CD4-positive, alpha-beta T cell treated with Interferon alpha-2 for 1 hour (primary cell): Measurements from ENCODE around the gene NUP210L.
A peak's percentile ranks its signal among the peaks of the same experiment; 100 is the strongest.
"Not testable (repeated sequence)": the region's sequence is repeated elsewhere in the genome, so short reads cannot be mapped to it uniquely, and the experiment has no call there.

Source experiments
- DNase-seq, 2 donors: peaks; one replicate each; pipeline ENCODE4 v3.0.0-alpha.2; 2020 to 2022

The NUP210L gene

DNA sequence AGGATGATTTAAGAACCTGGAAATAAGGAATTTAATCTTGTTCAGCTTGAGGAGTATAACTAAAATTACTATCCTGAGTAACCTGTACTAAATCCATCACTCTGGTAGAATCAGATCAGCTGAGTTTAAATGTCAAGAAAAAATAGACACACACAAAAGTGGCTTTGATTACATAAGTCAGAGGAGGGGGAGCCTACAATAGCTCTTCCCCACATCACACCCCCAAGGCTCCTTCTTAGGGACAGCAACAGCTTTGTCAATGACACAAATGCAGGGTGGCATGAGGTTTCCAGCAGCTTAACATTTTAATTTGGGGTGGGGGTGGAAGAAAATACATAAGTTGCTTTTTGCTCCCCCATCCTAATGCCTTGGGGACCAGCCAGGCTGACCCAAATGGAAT, 12.6 kb upstream of the NUP210L start:
- DNase-seq, result no peak

GRCh38 chr1:154166207-154166606, 11.3 kb upstream of the NUP210L start:
- DNase-seq, result no peak

GRCh38 chr1:154159554-154159953, 4.7 kb upstream of the NUP210L start:
- DNase-seq, result no peak

- no peak for DNase-seq
These were observed 3.6 kb upstream of the NUP210L start for GRCh38 chr1:154158307-154159125.

DNA sequence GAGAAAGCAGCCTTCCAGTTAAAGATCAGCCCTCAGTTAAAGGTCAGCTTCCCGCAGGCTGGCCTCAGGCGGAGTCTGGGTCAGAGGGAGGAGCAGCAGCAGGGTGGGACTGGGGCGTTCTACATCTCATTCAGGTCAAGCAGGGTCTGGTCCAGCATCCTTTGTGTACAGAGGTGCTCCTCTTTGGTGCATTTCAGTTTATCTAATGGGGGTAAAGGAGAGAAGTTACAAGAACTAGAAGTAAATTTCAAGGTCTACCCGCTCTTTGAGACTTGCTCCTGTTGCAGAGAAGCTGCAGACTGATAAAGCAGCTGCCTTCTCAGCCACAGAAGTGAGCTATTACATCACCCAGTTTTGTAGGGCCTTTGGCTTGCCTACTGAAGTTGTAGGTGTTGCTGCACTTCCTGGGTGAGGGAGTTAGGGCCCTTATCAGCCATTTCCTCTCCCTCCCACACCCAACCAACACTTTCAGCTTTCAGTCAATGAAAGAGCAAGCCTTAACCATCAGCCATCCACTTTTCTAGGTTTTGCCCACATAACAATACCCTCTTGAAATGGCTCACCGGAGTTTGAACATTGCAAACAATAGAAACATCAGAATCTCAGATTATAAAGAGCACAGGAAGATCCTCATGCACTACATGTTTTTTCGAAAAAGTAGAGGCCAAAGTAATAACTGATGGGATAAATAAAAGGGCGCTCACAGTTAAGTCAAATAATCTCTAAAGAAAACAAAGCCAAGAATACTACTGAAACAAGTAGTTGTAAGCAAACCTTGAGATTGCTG, 2.8 kb upstream of the NUP210L start:
- peak; percentile 73 to 86 for DNase-seq

- no peak for DNase-seq
These were observed 378 bp upstream of the NUP210L start for GRCh38 chr1:154155251-154155650.

DNA sequence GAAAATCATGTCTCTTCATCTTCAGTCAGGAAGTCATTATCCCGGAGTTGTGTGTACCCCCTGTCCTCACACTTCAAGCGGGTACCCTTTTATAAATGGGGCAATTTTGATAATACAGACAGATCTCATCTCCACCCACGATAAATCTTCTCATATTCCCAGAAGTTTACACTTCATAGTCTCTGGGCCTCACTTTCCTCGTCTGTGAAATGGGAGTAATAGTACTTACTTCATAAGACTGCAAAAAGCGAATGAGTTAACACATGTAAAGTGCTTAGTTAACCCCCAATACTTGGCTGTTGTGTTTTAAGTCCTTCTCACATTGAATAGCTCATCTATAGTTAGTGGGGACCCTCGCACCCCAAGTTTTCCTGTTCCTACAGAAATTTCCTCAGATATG, 820 bp downstream of the NUP210L start:
- DNase-seq, result no peak

- DNase-seq, result no peak
These were observed 3.6 kb downstream of the NUP210L start for GRCh38 chr1:154151311-154151710.

DNA sequence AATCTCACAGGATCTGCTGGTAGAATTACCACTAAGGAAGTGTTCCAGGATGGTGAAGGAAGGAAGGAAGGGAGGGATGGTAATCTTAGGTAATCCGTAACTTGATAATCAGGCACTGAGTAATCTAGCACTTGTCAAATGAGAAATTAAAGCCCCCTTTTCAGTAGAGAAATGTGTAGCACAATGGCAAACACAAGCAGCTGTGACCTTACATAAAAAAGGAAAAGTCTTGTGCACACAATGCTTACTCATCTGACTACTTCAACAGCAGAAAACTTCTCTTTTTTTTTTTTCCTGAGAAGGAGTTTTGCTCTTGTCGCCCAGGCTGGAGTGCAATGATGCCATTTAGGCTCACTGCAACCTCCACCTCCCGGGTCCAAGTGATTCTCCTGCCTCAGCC, 6.1 kb downstream of the NUP210L start:
- DNase-seq, result no peak

DNA sequence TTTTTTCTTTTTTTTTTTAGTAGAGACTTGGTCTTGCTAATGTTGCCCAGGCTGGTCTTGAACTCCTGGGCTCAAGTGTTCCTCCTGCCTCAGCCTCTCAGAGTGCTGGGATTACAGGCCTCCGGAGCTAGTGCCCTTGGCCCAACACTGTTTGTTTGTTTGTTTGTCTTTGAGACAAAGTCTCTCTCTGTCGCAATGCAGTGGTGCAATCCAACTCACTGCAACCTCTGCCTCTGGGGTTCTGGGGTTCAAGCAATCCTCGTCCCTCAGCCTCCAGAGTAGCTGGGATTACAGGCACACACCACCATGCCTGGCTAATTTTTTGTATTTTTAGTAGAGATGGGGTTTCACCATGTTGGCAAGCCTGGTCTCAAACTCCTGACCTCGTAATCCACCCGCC, 7.4 kb downstream of the NUP210L start:
- DNase-seq, result not testable (repeated sequence)

GRCh38 chr1:154145986-154146385, 8.9 kb downstream of the NUP210L start:
- no peak for DNase-seq

GRCh38 chr1:154142358-154142757, 12.5 kb downstream of the NUP210L start:
- DNase-seq, result no peak

DNA sequence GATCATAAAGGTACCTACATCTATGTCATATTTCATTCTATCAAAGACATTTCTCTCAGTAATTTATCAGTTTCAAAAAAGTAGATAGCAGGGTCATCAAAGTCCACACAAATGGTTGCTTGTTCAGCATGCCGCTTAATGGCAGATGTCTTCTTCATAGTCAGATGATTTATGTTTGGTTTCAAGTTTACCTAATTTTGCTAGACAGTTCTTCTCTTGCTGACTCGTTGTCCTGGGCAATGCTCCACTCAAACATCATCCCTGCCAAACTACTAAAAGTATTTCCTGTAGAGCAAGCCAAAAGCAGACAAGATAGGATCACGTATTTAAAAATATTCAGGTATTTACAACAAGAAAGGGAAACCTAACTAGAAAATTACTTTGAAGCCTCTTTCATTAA, 13.6 kb downstream of the NUP210L start:
- no peak for DNase-seq

DNA sequence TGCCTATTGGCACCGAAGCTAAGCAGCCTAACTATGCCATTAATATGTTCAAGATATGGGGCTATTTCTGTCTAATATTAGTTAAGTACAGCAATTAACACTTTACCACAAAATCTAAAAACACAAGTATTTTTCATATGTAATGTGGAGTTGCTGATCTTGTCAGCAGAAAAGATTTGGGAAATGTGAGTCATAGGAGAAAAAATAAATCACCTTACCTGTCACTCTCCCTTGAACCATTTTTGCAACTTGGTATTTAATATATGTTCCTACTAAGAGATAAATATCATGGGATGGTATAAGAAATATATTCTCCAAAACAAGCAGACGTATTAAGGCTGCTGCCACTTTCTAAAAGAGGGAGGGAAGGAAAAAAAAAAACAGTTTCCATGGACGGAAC, 17.0 kb downstream of the NUP210L start:
- DNase-seq, result no peak

DNA sequence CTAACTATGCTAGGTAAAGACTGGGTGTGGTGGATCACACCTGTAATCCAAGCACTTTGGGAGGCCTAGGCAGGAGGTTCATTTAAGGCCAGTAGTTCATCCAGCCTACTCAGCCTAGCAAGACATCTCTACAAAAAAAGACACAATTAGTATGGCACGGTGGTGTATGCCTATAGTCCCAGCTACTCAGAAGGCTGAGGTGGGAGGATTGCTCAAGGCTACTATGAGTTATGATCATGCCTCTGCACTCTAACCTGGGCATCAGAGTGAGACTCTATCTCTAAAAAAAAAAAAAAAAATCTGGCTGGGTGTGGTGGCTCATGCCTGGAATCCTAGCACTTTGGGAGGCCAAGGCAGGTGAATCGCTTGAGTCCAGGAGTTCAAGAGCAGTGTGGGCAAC, 21.6 kb downstream of the NUP210L start:
- DNase-seq, result no peak

DNA sequence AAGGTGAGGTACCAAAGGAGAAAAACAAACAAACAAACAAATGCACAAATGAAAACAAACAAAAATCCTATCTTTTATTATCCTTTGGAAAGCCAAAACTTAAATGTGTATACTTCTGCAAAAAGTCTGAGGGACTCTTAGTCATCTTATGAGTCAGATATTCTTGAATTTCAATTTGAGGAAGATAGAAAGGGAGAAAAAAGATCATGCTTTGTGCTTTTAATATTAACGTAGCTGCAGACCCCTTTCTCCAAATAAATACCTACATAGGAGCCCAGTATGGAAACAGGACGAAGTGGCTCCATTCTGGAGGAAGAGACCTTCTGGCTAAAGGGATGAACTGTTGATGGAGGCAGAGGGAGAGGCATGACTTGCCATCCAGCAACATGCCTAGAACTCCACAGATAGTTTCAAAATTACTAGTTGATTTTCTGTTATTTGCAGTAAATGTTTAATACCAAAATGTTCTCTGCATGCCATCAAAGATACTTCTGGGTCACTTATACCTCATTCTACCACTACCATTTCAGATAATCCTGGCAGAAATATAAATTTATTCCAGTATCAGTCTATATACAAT, 25.4 kb downstream of the NUP210L start:
- no peak for DNase-seq

GRCh38 chr1:154123205-154123604, 31.7 kb downstream of the NUP210L start:
- DNase-seq, result not testable (repeated sequence)

- DNase-seq, result no peak
These were observed 37.2 kb downstream of the NUP210L start for GRCh38 chr1:154117642-154118041.

- DNase-seq, result peak in 1 of 2 donors; percentile 19
These were observed 39.7 kb downstream of the NUP210L start for GRCh38 chr1:154115180-154115579.

DNA sequence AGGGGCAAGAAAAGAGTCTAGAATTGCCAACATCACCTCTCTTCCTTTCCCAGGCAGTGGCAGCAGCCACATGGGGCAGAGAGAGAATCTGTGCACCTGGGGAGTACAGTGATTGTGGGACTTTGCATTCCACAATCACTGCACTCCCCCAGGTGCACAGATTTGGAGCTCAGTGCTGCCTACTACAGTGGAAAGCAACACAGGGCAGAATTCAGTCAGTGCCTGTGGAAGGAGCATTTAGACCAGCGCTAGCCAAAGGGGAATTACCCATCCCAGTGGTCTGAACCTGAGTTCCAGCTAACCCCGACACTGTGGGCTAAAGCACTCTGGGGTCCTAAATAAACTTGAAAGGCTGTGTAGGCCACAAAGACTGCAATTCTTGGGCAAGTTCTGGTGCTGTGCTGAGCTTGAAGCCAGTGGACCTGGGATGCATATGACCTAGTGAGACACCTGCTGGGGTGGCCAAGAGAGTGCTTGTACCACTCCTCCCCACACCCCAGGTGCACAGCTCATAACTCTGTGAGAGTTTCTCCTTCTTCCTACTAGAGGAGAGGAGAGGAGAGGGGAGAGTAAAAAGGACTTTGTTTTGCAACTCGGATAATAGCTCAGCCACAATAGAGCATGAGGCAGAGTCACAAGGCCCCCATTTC, 50.3 kb downstream of the NUP210L start:
- DNase-seq, result no peak

DNA sequence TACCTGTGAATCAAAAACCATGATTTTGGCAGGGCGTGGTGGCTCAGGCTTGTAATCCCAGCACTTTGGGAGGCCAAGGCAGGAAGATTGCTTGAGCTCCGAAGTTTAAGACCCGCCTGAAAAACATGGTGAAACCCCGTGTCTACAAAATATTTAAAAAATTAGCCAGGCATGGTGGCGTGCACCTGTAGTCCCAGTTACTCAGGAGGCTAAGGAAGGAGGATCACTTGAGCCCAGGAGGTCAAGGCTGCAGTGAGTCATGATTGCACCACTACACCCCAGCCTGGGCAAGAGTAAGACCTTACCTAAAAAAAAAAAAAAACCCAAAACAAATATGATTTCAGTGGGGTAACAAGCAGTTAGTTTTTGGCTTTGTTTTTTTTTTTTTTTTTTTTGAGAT, 54.7 kb downstream of the NUP210L start:
- not testable (repeated sequence) for DNase-seq

DNA sequence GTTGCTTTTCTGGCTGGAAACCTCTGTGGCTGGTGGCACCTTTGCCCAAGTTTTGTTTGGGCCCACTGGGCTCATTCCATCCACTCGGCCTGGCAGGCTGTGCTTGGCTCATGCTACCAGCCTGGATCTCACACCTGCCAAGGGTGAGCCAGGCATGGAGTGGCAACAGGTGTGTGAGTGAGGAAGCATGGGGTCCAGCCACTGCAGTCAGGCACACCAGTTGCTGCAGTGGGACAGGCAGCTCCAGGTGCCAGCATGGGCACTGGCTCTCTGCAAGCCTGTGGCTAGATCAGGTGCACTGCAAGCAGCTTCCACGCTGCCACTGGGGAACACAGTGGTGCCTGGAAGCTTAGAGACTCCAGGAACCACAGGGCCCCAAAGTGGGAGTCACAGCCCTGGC, 57.0 kb downstream of the NUP210L start:
- DNase-seq, result no peak

DNA sequence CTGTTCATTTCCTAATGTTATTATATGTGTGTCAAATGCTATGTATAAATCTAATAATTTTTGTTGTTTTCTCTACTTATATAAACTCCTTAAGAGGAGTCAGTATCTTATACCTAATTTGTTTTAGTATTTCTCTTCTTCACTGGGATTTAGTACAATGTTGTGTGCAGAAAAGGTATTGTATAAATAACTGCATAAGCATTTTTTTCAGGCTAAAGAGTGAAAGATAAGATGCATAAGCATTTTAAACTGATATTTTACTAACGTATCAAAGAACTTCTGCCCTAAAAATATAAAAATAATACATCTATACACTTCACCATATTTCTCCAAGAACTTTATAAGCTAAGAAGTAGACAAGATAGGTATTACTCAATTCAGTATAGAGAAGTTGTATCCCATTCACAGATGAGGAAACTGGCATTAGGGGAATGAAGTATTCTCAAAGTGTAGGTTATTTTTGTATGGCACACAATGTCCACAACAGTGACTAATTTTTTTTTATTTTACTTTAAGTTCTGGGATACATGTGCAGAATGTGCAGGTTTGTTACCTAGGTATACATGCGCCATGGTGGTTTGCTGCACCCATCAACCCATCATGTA, 59.3 kb downstream of the NUP210L start:
- DNase-seq, result no peak
